Tibial artery (tissue), 4 donors: Measurements from ENCODE around the gene APPBP2.

Experiments
- DNase-seq, 2 donors: peaks; one replicate each; pipeline ENCODE4 v3.0.0-alpha.2; 2019
- H3K27ac ChIP-seq, 2 donors: fragments of 200-600 bp; sonication (generic) in 1 of 2; 1 replicate in 1 of 2; 2 replicates in 1 of 2; pipeline ENCODE4 v1.5.1; 2018 to 2019; ENCODE audit warnings: mild to moderate bottlenecking in 1 of 2
- H3K27me3 ChIP-seq, 2 donors: fragments of 200-600 bp; sonication (generic) in 1 of 2; one replicate each; pipeline versions ENCODE4 v1.5.1 to v1.6.0; 2016 to 2019
- H3K36me3 ChIP-seq, 3 donors: fragments of 200-600 bp; sonication (generic) in 2 of 3; one replicate each; pipeline ENCODE4 v1.5.1; 2016 to 2019; ENCODE audit warnings: mild to moderate bottlenecking in 2 of 3
- H3K4me1 ChIP-seq, 4 donors: fragments of 200-600 bp; sonication (generic) in 2 of 4; 1 replicate in 3 of 4; 2 replicates in 1 of 4; pipeline ENCODE4 v1.5.1; 2016 to 2019
- H3K4me3 ChIP-seq, 2 donors: fragments of 200-600 bp; sonication (generic) in 1 of 2; 1 replicate in 1 of 2; 2 replicates in 1 of 2; pipeline ENCODE4 v1.5.1; 2018 to 2019; ENCODE audit warnings: mild to moderate bottlenecking in 2 of 2
- H3K9me3 ChIP-seq, 3 donors: fragments of 200-600 bp; sonication (generic) in 1 of 3; one replicate each; pipeline ENCODE4 v1.5.1; 2016 to 2019
- CTCF ChIP-seq, 2 experiments: fragments of 200-600 bp in 1 of 2; fragments of 450-650 bp in 1 of 2; IDR thresholded peaks; one replicate each; pipeline ENCODE4 v1.5.1; 2017 to 2019; ENCODE audit warnings: antibody characterized with exemption in 2 of 2, mild to moderate bottlenecking in 1 of 2, moderate library complexity in 1 of 2
- intact Hi-C: fragments of 100-400 bp; cut with DNase I; formaldehyde crosslinking; loops from one replicate; pipeline ENCODE4 v1.15.0; 2023; ENCODE audit warnings: low total_unique reads

APPBP2 gene

GRCh38 chr17:60461584-60461983 lies 64.5 kb downstream of the APPBP2 start:
- H3K9me3 ChIP-seq: no peaks in the 10 kb centered on the region
- H3K4me1 ChIP-seq: peaks cover 0 to 26% (median 6%) of the 10 kb centered on the region in 4 donors
- TF ChIP-seq CTCF (IDR thresholded peaks at IDR 0.05): no peak
- no peak for DNase-seq
- H3K27me3 ChIP-seq: no peaks in the 10 kb centered on the region
- H3K4me3 ChIP-seq: no peak overlapping the region
- H3K27ac ChIP-seq: no peak overlapping the region
- peaks cover 51 to 77% (median 76%) of the 10 kb centered on the region in 3 donors for H3K36me3 ChIP-seq
- intact Hi-C loops: no loop called here

GRCh38 chr17:60457148-60457547 lies 68.9 kb downstream of the APPBP2 start:
- Histone ChIP-seq H3K4me3 (no peak overlapping the region), H3K36me3 (peaks cover 68 to 90% (median 88%) of the 10 kb centered on the region in 3 donors), H3K9me3 (no peaks in the 10 kb centered on the region), H3K4me1 (peaks cover 0 to under 1% (median 0%) of the 10 kb centered on the region in 4 donors), H3K27ac (no peak overlapping the region), H3K27me3 (no peaks in the 10 kb centered on the region)
- intact Hi-C loops: no loop called here
- no peak for TF ChIP-seq CTCF (IDR thresholded peaks at IDR 0.05)
- DNase-seq: no peak

GRCh38 chr17:60455378-60455777 lies 70.7 kb downstream of the APPBP2 start:
- peaks cover 73 to 94% (median 84%) of the 10 kb centered on the region in 3 donors for H3K36me3 ChIP-seq
- intact Hi-C loops: no loop called here
- no peak overlapping the region for H3K4me3 ChIP-seq
- DNase-seq: no peak
- H3K9me3 ChIP-seq: no peaks in the 10 kb centered on the region
- no peak for TF ChIP-seq CTCF (IDR thresholded peaks at IDR 0.05)
- H3K4me1 ChIP-seq: no peaks in the 10 kb centered on the region
- H3K27me3 ChIP-seq: no peaks in the 10 kb centered on the region
- no peak overlapping the region for H3K27ac ChIP-seq

- Histone ChIP-seq H3K4me1 (no peaks in the 10 kb centered on the region), H3K36me3 (peaks cover 68 to 91% (median 82%) of the 10 kb centered on the region in 3 donors), H3K9me3 (no peaks in the 10 kb centered on the region), H3K27me3 (no peaks in the 10 kb centered on the region), H3K27ac (no peak overlapping the region), H3K4me3 (no peak overlapping the region)
- intact Hi-C loops: no loop called here
- no peak for TF ChIP-seq CTCF (IDR thresholded peaks at IDR 0.05)
- DNase-seq: no peak
Measured at GRCh38 chr17:60451965-60452364, 74.1 kb downstream of the APPBP2 start.

- Histone ChIP-seq H3K36me3 (peaks cover 72 to 90% (median 82%) of the 10 kb centered on the region in 3 donors), H3K4me3 (no peak overlapping the region), H3K27me3 (no peaks in the 10 kb centered on the region), H3K4me1 (no peaks in the 10 kb centered on the region), H3K27ac (no peak overlapping the region), H3K9me3 (no peaks in the 10 kb centered on the region)
- TF ChIP-seq CTCF (IDR thresholded peaks at IDR 0.05): no peak
- intact Hi-C loops: no loop called here
- no peak for DNase-seq
Measured at GRCh38 chr17:60451071-60451470, 75.0 kb downstream of the APPBP2 start.

- Histone ChIP-seq H3K4me1 (no peaks in the 10 kb centered on the region), H3K27ac (no peak overlapping the region), H3K4me3 (no peak overlapping the region), H3K36me3 (peaks cover 43 to 62% (median 59%) of the 10 kb centered on the region in 3 donors), H3K9me3 (no peaks in the 10 kb centered on the region), H3K27me3 (no peaks in the 10 kb centered on the region)
- DNase-seq: no peak
- no peak for TF ChIP-seq CTCF (IDR thresholded peaks at IDR 0.05)
- intact Hi-C loops: no loop called here
Measured at GRCh38 chr17:60447375-60447774, 78.7 kb downstream of the APPBP2 start.
